A673 (cell line): ENCODE data around the gene MITF. TPM values are rescaled to one million over a fixed set of nuclear protein-coding genes. Genes with fewer than 3 reads are reported as not detected.

ENCODE experiments used
- BruUV-seq: library from RNA; stranded (reverse); fragments of 400-500 nt; replicated peaks from 2 replicates; lab custom pipeline; 2021; lab: Mats Ljungman, UMichigan
- CTCF ChIA-PET: fragments of 300-600 bp; sonication (Branson Sonifier 250); formaldehyde crosslinking; loops from one replicate; lab custom pipeline; 2022; ENCODE audit warnings: antibody characterized with exemption; lab: Charles Lee
- POLR2A ChIA-PET: fragments of 300-600 bp; sonication (Branson Sonifier 250); formaldehyde crosslinking; loops from one replicate; lab custom pipeline; 2022; ENCODE audit warnings: antibody characterized with exemption; ENCODE audit not compliant: low non-redundant PET; lab: Charles Lee
- DNase-seq: peaks from one replicate; pipeline ENCODE4 v3.0.0-alpha.2; 2015; ENCODE audit warnings: low spot score
- H3K27ac ChIP-seq: fragments of 200-600 bp; sonication (generic); 2 replicates; pipeline ENCODE4 v1.5.1; 2016; ENCODE audit warnings: mixed run types, low read depth, mild to moderate bottlenecking, mixed read lengths, antibody characterized with exemption, low read length; ENCODE audit not compliant: poor library complexity, severe bottlenecking
- H3K27me3 ChIP-seq: fragments of 200-600 bp; sonication (generic); replicated peaks from 2 replicates; pipeline ENCODE4 v1.6.1; 2017; ENCODE audit warnings: mixed run types, low read depth, mild to moderate bottlenecking, mixed read lengths, antibody characterized with exemption, low read length; ENCODE audit not compliant: insufficient read depth, poor library complexity
- H3K36me3 ChIP-seq: fragments of 200-600 bp; sonication (generic); 2 replicates; pipeline ENCODE4 v1.6.1; 2016; ENCODE audit warnings: mixed run types, mild to moderate bottlenecking, mixed read lengths, antibody characterized with exemption, low read length; ENCODE audit not compliant: insufficient read depth, poor library complexity, severe bottlenecking
- H3K4me1 ChIP-seq: fragments of 200-600 bp; sonication (generic); 2 replicates; pipeline ENCODE4 v1.6.1; 2017; ENCODE audit warnings: mixed run types, mild to moderate bottlenecking, mixed read lengths, antibody characterized with exemption, low read length; ENCODE audit not compliant: insufficient read depth, poor library complexity, severe bottlenecking
- H3K4me3 ChIP-seq: fragments of 200-600 bp; sonication (generic); 2 replicates; pipeline ENCODE4 v1.5.1; 2016; ENCODE audit warnings: low read depth, mixed run types, mild to moderate bottlenecking, mixed read lengths, low read length; ENCODE audit not compliant: poor library complexity, severe bottlenecking
- H3K9me3 ChIP-seq: fragments of 200-600 bp; sonication (generic); 2 replicates; pipeline ENCODE4 v1.6.1; 2016; ENCODE audit warnings: mixed run types, low read depth, mild to moderate bottlenecking, mixed read lengths, antibody characterized with exemption, low read length; ENCODE audit not compliant: poor library complexity, severe bottlenecking
- CTCF ChIP-seq: fragments of 300-800, 200-600 bp; sonication (generic); conservative IDR thresholded peaks from 2 replicates; pipeline ENCODE4 v1.5.1; 2017; ENCODE audit warnings: low read depth, mild to moderate bottlenecking, antibody characterized with exemption, low read length, moderate library complexity, mixed read lengths
- EZH2 ChIP-seq: fragments of 200-600 bp; sonication (generic); IDR thresholded peaks from 2 replicates; pipeline ENCODE4 v1.6.1; 2017; ENCODE audit warnings: borderline replicate concordance, low read depth, mild to moderate bottlenecking, mixed read lengths, antibody characterized with exemption, low read length; ENCODE audit not compliant: poor library complexity, severe bottlenecking
- intact Hi-C: fragments of 100-400 bp; cut with micrococcal nuclease; formaldehyde crosslinking; loops from one replicate; pipeline ENCODE4 v1.10.0; 2022; ENCODE audit not compliant: unreplicated experiment
- total RNA-seq: library from RNA; stranded (reverse); gene quantifications from 2 replicates; pipeline ENCODE4 v1.2.3, GENCODE V29; 2021

The MITF gene
- total RNA-seq, 1 experiment from 2014 or later = 0.52 TPM

GRCh38 chr3:69925506-69925905, 186.2 kb downstream of the MITF start:
- no peak for TF ChIP-seq CTCF
- TF ChIP-seq EZH2 = no peak
- H3K27me3 ChIP-seq = no peaks in the 10 kb centered on the region
- H3K27ac ChIP-seq = no peak overlapping the region
- CTCF ChIA-PET = no interaction called here
- no peaks in the 10 kb centered on the region for H3K9me3 ChIP-seq
- DNase-seq = no peak
- no peak overlapping the region for H3K4me3 ChIP-seq
- intact Hi-C loops = no loop called here
- no TSS peak for BruUV-seq
- no peaks in the 10 kb centered on the region for H3K36me3 ChIP-seq
- POLR2A ChIA-PET = no interaction called here
- H3K4me1 ChIP-seq = no peaks in the 10 kb centered on the region

- ChIA-PET POLR2A (no interaction called here), CTCF (no interaction called here)
- TF ChIP-seq EZH2 = no peak
- TF ChIP-seq CTCF = no peak
- Histone ChIP-seq H3K9me3 (no peaks in the 10 kb centered on the region), H3K4me3 (no peak overlapping the region), H3K27ac (no peak overlapping the region), H3K27me3 (no peaks in the 10 kb centered on the region), H3K4me1 (no peaks in the 10 kb centered on the region), H3K36me3 (no peaks in the 10 kb centered on the region)
- BruUV-seq = no TSS peak
- intact Hi-C loops = no loop called here
- no peak for DNase-seq
Observed at GRCh38 chr3:69926385-69926784, 187.1 kb downstream of the MITF start.

GRCh38 chr3:69927571-69927970, 188.3 kb downstream of the MITF start:
- intact Hi-C loops = no loop called here
- DNase-seq = no peak
- Histone ChIP-seq H3K27me3 (no peaks in the 10 kb centered on the region), H3K9me3 (no peaks in the 10 kb centered on the region), H3K4me3 (no peak overlapping the region), H3K27ac (no peak overlapping the region), H3K36me3 (no peaks in the 10 kb centered on the region), H3K4me1 (no peaks in the 10 kb centered on the region)
- ChIA-PET CTCF (no interaction called here), POLR2A (no interaction called here)
- no TSS peak for BruUV-seq
- no peak for TF ChIP-seq EZH2
- TF ChIP-seq CTCF = no peak
